Measurements from ENCODE around the gene BAHCC1.

BAHCC1 gene

DNA sequence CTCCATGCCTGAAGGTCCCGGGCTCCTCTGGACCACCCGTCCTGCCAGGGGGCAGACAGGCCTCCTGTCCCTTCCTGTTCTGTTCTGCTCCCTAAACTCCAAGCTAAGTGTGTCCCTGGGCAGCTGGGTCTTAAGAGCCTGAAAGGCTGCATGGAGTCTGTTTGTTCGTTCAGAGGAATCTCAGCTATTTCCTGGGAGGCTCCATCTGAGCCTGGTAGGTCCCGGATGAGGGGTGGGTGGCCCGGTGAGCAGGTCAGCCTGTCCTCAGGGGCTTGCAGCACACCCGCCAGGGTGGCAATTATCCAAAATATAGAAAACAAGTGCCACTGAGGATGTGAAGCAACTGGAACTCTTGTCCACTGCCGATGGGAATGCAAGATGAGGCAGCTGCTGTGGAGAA, 104.8 kb downstream of the BAHCC1 start:
- DNase-seq = no peak

DNA sequence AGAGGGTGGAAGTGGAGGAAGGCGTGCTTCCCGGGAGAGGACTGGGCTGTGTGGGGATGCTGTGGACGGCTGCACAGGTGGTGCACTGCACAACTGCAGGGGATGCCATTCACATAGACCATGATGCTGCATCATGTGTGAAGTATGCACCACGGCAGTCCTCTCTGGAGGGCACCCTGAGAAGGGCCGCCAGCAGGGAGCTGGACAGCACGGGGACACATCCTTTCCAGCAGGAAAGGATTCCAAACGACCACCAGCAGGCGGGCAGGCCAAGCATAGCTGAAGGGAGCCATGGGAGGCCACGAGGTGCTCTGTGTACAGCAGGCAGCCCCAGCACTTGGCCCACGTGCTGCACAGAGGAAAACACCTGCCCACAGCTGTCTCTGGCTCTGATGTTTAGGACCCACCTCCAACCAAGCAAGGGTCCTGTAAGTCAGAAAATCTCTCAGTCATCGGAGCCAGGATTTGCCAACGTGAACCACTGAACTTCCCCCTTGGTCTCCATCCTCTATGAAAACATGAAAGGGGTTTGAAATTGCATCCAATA, 107.3 kb downstream of the BAHCC1 start:
- DNase-seq = no peak

DNA sequence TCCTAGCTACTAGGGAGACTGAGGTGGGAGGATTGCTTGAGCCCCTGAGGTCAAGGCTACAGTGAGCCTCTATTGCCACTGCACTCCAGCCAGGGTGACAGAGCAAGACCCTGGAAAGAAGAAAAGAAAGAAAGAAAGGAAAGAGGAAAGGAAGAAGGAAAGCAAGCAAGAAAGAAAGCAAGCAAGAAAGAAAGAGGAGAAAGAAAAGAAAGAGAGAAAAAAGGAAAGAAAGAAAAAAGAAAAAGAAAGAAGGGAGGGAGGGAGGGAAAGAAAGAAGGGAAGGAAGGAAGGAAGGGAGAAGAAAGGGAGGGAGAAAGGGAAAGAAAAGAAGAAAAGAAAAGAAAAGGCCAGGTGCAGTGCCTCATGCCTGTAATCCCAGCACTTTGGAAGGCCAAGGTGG, 108.4 kb downstream of the BAHCC1 start:
- DNase-seq = no peak

DNA sequence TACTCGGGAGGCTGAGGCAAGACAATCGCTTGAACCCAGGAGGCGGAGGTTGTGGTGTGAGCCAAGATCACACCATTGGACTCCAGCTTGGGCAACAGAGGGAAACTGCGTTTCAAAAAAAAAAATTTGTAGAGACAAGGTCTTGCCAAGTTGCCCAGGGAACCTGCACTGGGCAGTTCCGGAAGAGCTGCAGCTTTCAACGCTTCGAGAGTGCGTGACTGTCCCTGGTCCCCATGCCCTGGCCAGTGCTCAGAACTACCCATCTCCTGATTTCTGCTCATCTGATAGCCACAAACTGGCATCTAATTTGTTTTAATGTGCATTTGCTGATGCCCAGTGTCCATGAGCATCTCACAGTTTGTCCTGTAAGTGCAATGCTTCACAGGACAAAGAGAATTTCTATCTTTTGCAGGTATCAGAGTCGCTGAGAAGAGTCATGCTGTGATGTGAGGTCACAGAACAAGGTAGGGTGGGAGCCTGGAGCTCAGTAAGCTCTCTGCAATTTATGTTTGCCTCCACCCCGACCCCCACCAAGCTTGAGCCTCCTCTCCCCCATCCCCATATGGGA, 113.5 kb downstream of the BAHCC1 start:
- DNase-seq = peak; percentile 63

DNA sequence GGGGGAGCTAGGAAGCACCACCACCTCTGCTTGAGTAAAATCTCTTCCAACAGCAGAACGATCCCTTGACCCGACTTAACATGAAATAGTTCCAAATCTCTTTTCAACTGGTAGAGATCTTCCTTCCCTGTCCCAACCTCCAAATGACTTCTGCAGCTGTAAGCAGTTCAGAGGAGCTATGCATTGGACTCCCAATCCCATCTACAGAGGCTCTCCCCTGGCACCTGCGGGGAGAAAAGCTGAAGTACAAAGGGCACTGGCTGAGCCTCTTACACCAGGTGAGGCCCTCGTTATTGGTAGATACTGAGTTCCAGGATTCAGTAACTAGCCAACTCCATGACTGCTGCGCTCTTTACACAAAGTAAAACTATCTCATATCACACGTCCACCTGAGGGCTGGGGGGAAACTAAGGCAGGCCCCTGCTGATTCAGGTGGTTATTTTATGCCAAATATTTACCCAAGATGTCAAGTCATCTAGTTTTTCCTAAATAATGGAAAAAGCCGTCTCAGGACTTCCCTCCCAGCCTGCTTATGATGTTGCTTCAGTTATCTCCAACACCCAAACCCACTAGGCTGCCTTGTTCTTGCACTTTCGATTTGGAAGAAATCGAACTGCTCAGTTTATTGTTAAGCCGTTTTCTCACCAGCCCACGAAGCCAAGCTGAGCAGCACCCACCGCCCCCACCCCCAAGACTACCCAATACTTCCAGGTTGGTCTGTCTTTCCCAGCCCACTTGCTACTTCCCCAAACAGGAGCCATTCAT, 114.1 kb downstream of the BAHCC1 start:
- no peak for DNase-seq

DNA sequence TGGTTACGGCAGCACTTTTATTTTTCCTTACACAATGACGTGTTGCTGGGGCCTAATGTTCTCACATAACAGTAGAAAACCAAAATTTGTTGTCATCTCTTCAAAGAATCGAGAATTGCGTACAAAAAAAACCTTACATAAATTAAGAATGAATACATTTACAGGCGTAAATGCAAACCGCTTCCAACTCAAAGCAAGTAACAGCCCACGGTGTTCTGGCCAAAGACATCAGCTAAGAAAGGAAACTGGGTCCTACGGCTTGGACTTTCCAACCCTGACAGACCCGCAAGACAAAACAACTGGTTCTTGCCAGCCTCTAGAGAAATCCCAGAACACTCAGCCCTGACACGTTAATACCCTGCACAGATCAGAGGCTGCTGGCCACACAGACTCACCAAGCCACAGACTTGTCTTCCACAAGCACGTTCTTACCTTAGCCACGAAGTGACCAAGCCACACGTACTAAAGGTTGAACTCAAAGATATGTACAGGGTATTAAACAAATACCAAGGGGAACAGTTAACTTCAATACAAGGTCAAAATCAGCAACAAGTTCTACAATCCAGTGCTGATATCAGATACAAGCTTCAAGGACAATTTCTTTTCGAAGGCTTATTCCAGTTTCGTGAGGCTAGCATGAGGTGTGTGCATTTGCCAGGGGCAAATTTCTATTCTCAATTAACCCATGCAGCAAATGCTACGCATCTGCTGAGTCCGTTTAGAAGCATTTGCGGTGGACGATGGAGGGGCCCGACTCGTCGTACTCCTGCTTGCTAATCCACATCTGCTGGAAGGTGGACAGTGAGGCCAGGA, 114.9 kb downstream of the BAHCC1 start:
- DNase-seq = no peak

DNA sequence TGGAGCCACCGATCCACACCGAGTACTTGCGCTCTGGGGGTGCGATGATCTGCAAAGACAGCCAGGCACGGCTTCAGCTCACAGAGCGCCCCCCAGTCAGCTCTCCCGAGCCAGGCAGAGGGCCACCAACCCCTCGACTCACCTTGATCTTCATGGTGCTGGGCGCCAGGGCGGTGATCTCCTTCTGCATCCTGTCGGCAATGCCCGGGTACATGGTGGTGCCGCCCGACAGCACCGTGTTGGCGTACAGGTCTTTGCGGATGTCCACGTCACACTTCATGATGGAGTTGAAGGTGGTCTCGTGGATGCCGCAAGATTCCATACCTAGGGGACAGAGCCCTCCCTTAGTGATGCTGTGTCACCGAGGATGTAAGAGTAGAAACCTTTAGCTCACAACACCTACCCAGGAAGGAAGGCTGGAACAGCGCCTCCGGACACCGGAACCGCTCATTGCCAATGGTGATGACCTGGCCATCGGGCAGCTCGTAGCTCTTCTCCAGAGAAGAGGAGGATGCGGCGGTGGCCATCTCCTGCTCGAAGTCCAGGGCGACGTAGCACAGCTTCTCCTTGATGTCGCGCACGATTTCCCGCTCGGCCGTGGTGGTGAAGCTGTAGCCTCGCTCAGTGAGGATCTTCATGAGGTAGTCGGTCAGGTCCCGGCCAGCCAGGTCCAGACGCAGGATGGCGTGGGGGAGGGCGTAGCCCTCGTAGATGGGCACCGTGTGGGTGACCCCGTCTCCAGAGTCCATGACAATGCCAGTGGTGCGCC, 115.7 kb downstream of the BAHCC1 start:
- DNase-seq = no peak

DNA sequence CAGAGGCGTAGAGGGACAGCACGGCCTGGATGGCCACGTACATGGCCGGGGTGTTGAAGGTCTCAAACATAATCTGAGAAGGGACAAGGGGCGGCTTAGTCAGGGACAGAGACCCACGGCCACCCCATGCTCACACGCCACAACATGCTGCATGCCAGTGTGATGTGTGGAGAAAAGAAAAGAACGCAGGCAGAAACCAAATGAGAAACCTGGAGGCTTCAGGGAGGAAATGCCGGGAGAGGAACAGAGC, 116.2 kb downstream of the BAHCC1 start:
- peak; percentile 54 for DNase-seq

DNA sequence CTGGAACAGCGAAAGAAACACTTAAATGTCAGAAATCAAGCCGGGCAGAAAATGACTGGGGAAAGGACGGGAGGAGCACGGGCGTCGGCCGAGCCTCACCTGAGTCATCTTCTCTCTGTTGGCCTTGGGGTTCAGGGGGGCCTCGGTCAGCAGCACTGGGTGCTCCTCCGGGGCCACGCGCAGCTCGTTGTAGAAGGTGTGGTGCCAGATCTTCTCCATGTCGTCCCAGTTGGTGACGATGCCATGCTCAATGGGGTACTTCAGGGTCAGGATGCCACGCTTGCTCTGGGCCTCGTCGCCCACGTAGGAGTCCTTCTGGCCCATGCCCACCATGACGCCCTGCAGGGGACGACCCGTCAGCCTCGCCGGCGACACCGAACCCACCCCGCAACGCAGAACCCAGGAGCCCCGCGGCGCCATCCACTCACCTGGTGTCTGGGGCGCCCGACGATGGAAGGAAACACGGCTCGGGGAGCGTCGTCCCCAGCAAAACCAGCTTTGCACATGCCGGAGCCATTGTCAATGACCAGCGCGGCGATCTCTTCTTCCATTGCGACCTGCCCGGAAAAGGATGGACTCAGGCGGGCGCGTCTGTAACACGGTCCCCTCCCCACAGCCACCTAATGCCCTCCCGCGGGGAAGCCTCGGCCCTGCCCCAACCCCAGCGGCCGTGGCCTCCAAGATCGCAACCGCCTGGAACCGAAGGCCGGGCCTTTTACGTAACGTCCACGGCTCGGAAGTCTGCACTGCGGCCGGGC, 116.7 kb downstream of the BAHCC1 start:
- peak; percentile 55 for DNase-seq

DNA sequence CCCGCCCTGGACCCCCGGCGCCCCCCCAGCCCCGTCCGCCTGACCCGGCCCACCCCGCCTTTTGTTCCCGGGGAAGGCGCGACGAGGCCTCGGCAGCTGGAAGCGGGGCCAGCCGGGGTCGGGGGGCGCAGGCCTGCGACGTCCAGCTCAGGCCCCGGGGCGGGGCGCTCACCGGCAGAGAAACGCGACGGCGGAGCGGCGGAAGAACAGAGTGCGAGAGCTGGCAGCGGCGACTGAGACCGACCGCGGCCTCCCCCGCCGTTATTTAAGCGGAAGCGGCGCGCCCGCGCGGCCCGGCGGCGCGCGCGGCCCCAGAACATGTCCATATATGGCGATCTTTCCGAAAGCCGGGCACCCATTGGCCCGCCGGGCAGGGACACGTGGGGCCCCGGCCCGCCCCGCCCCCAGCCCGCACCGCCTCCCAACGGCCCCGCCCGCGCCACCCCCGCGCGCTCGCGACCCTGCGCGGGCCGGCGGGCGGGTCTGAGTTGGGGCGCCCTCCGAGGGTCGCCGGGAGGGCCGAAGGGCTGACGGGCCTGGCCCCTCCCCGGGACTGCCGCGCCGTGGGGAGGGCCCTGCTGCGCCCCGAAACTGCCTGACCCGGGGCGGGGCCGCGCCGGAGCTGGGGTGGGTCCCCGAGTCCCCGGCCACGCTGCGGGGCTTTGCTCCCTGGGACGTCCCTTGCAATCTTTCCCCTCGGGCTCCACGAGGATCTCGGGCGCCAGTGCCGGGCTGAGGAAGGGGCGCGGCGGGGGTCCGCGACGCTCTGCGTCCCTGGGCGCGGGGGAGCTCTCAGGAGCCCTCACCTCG, 117.5 kb downstream of the BAHCC1 start, which contains the start of gene ACTG1:
TSS of gene ACTG1 (minus strand) at position 238 of the 810 bp plus-strand sequence. CDS start 445 bp downstream, outside the sequence.
- DNase-seq = peak; percentile 94

DNA sequence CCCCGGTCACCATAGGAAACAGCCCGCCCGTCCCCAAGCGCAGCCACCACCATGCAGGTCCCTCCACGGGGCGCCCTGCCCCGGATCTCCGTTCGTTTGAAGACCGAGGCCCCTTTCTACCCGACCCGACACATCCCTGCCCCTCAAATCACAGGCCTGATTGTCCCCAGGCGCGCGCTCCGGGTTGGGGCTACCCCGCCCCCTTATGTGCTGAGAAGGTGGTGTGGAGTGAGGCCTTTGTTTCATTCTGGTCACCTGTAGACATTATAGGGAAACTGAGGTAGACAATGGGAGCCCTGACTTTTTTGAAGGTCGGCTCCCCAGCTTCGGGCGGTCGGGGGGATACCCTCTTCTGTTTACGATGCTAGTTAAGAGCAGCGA, 118.1 kb downstream of the BAHCC1 start:
- DNase-seq = peak; percentile 78

DNA sequence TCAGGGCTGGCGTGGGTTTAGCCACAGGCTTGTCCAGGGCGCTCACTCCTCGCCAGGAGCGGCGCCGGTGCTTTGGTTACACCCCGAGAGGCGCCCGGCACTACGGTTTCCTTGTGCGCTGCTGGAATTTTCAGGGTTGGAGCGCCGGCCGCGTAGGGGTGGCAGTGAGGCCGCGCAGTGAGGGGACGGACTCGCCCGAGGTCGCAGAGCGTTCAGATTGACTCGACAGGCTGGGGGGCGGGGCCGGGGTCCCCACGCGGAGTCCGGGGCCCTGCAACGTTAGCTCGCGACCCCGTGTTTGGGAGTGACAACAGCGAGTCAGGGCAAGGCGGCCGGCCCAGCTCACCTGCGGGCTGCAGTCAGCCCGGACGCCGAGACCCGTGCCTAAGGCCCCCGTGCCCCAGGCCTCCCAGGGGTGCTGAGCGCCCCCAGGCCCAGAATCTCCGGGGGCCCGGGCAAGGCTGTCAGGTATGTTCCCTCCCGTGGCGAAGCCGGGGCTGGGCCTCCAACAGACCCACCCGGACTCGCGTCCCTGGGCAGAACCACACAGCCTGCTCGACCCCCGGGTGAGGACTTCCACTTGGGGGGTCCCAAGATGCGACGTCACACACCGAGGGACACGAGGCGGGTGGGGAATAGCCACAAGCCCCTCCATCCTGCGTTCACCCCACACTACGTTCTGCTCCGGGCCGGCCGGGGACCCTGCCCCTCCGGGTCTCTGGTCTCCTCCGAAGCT, 118.7 kb downstream of the BAHCC1 start:
- peak; percentile 82 for DNase-seq

DNA sequence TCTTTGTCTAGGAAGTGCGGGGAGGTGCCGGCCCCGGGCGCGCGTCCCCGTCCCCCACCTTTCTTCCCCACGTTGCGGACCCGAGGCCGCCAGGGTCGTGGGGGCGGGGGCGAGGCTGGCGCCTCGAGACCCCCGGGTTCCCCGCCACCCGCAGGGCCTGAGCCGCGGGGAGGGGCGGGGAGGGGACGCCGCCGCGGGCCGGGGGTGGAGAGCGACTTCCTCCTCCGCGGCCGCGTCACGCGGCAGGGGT, 119.2 kb downstream of the BAHCC1 start:
- no peak for DNase-seq

DNA sequence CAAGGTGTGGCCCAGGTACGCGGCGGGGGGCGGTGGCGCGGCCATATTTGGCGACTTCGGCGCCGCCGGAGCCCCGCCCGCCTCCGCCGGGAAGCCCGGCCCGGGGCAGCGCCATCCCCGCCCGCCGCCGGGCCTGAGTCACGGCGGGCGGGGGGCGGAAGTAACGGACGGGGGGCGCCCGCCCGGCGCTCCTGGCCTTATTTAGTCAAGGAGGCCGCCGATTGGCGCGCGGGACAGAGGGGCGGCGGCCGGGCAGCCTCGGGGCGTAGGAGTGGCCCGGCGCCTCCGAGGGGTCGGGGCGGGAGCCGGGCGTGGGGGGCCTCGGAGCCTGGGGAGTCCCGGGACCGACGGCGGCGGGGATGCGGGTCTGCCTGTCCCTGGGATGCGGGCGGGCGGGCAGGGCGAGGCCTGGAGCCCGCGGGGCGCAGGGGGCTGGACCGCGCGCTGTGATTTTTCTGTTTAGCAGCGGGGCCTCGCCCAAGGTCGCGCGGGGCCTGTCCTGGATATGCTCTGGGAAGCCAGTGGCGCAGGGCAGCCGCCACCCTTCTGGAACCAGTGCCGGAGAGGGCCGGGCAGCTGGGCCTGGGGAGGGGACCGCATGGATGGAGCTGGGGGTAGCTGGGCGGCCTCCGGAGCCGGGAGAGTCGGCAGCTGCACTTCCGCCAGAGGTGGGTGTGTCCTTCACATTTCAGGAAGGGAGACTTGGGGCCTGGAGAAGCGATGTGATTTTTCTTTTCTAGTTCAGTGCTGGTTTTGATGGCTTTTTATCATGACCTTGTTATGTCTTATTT, 119.7 kb downstream of the BAHCC1 start:
- DNase-seq = peak; percentile 95

DNA sequence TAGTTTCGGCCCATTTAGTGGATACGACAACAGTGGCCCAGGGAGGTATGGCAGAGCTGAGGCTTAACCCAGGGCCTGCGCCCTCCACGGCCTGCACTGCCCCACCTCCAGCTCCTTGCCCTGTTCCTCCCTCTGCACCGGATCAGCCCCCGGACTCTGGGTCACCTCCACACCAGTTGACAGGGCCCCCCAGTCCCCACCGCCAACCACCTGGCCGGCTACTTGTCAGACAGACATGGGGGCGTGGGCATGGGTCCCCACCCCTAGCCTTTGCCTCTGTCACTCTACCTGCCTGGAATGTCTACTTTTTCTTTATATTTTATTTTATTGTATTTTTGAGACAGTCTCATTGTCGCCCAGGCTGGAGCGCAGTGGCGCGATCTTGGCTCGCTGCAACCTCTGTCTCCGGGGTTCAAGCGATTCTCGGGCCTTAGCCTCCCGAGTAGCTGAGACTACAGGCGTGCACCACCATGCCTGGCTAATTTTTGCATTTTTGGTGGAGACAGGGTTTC, 120.3 kb downstream of the BAHCC1 start:
- no peak for DNase-seq

All from fibroblast of skin of back (primary cell).